Transverse colon (tissue), 4 donors: ENCODE data around the gene AMER2. TPM values are rescaled to one million over a fixed set of nuclear protein-coding genes. Genes with fewer than 3 reads are reported as not detected.

Experiments used
- DNase-seq: peaks from one replicate; pipeline ENCODE4 v3.0.0-alpha.2; 2019
- H3K27ac ChIP-seq, 4 donors: fragments of 200-600 bp; sonication (generic); 2 replicates each; pipeline ENCODE4 v1.5.1; 2016 to 2018; ENCODE audit warnings: inconsistent platforms in 4 of 4
- H3K27me3 ChIP-seq: fragments of 200-600 bp; sonication (generic); 2 replicates; pipeline ENCODE4 v1.5.1; 2017; ENCODE audit warnings: inconsistent platforms
- H3K36me3 ChIP-seq, 4 donors: fragments of 200-600 bp; sonication (generic); 2 replicates each; pipeline ENCODE4 v1.5.1; 2017 to 2019; ENCODE audit warnings: inconsistent platforms in 4 of 4
- H3K4me1 ChIP-seq, 4 donors: fragments of 200-600 bp; sonication (generic); 2 replicates each; pipeline ENCODE4 v1.5.1; 2017 to 2020; ENCODE audit warnings: inconsistent platforms in 4 of 4
- H3K4me3 ChIP-seq, 4 donors: fragments of 200-600 bp; sonication (generic); 1 replicate in 1 of 4; 2 replicates in 3 of 4; pipeline versions ENCODE4 v1.5.1 to v1.6.1; 2017 to 2019; ENCODE audit warnings: inconsistent platforms in 4 of 4
- H3K9me3 ChIP-seq, 2 donors: fragments of 200-600 bp; sonication (generic); 2 replicates each; pipeline ENCODE4 v1.5.1; 2017 to 2019; ENCODE audit warnings: inconsistent platforms in 2 of 2
- CTCF ChIP-seq, 5 experiments: fragments of 200-600 bp in 3 of 5; fragments of 450-650 bp in 2 of 5; sonication (generic) in 3 of 5; IDR thresholded peaks; 1 replicate in 2 of 5; 2 replicates in 3 of 5; pipeline ENCODE4 v1.5.1; 2016 to 2017; ENCODE audit warnings: antibody characterized with exemption in 5 of 5, inconsistent platforms in 3 of 5, mild to moderate bottlenecking in 2 of 5, moderate library complexity in 1 of 5
- EP300 ChIP-seq: sonication (generic); formaldehyde crosslinking; IDR thresholded peaks from one replicate; pipeline ENCODE4 v1.6.1; 2017; ENCODE audit warnings: antibody characterized with exemption, low read depth
- POLR2A ChIP-seq: fragments of 450-650 bp; IDR thresholded peaks from one replicate; pipeline ENCODE4 v1.6.1; 2016; ENCODE audit warnings: antibody characterized with exemption, mild to moderate bottlenecking, moderate library complexity
- POLR2AphosphoS5 ChIP-seq, 3 donors: sonication (generic); formaldehyde crosslinking; IDR thresholded peaks; one replicate each; pipeline ENCODE4 v1.6.1; 2016; ENCODE audit warnings: antibody characterized with exemption in 3 of 3
- WGBS, 2 donors: methylation state at CpG; one replicate each; pipeline ENCODE4 v1.1.5; 2018; ENCODE audit warnings: low coverage in 1 of 2; 5-methylcytosine and 5-hydroxymethylcytosine counted together
- in situ Hi-C, 4 donors: fragments of 200-750 bp; cut with MboI; loops; one replicate each; pipeline versions ENCODE4 v1.15.0 to v1.15.1; 2017; ENCODE audit warnings: low sequenced_read_pairs in 3 of 4, low pct_ligation_motif_present in 1 of 4, low pct_unique_long_range_greater_than_20kb in 1 of 4
- intact Hi-C: fragments of 100-400 bp; cut with DNase I; formaldehyde crosslinking; loops from one replicate; pipeline ENCODE4 v1.15.1; 2023; ENCODE audit warnings: low total_unique reads
- total RNA-seq, 4 donors: library from RNA; depleted of rRNA; stranded (reverse); fragments of >200 nt; gene quantifications; one replicate each; pipeline ENCODE4 v1.1.0, GENCODE V29; 2016

The AMER2 gene
- total RNA-seq, 4 donors from 2014 or later: 0.14 to 0.16 TPM; not detected in 2

- Histone ChIP-seq H3K4me3 (no peak overlapping the region), H3K27ac (no peak overlapping the region), H3K27me3 (peaks cover 32% of the 10 kb centered on the region), H3K4me1 (no peaks in the 10 kb centered on the region), H3K36me3 (no peaks in the 10 kb centered on the region), H3K9me3 (no peaks in the 10 kb centered on the region)
- intact Hi-C loops (no loop called here), in situ Hi-C loops (no loop called here)
- TF ChIP-seq POLR2A (no peak), EP300 (no peak), CTCF (IDR thresholded peaks at IDR 0.05) (no peak), POLR2AphosphoS5 (IDR thresholded peaks at IDR 0.05) (no peak)
- no peak for DNase-seq
- WGBS, 2 donors: 43% methylated on average over 3 of the region's 3 CpGs; no CpG with 5 or more reads in 1 of the 2 donors
Observed at GRCh38 chr13:25180775-25181537, 8.9 kb upstream of the AMER2 start.

GRCh38 chr13:25179832-25180774, 8.0 kb upstream of the AMER2 start:
- intact Hi-C loops (no loop called here), in situ Hi-C loops (no loop called here)
- DNase-seq: no peak
- Histone ChIP-seq H3K36me3 (no peaks in the 10 kb centered on the region), H3K4me1 (no peaks in the 10 kb centered on the region), H3K27me3 (peaks cover 40% of the 10 kb centered on the region), H3K4me3 (no peak overlapping the region), H3K27ac (no peak overlapping the region), H3K9me3 (no peaks in the 10 kb centered on the region)
- 57 to 58% methylated on average over 9 to 18 of the region's 18 CpGs for WGBS, 2 donors
- TF ChIP-seq CTCF (IDR thresholded peaks at IDR 0.05) (no peak), EP300 (no peak), POLR2A (no peak), POLR2AphosphoS5 (IDR thresholded peaks at IDR 0.05) (no peak)

GRCh38 chr13:25179011-25179410, 6.9 kb upstream of the AMER2 start:
- in situ Hi-C loops: no loop called here
- Histone ChIP-seq H3K4me3 (no peak overlapping the region), H3K36me3 (no peaks in the 10 kb centered on the region), H3K9me3 (no peaks in the 10 kb centered on the region), H3K27ac (no peak overlapping the region), H3K4me1 (no peaks in the 10 kb centered on the region), H3K27me3 (peaks cover 43% of the 10 kb centered on the region)
- intact Hi-C loops: no loop called here
- no peak for TF ChIP-seq CTCF (IDR thresholded peaks at IDR 0.05)
- no peak for TF ChIP-seq EP300
- TF ChIP-seq POLR2AphosphoS5 (IDR thresholded peaks at IDR 0.05): no peak
- no peak for TF ChIP-seq POLR2A
- DNase-seq: no peak
- WGBS, 2 donors: 58 to 75% methylated on average over 2 to 3 of the region's 3 CpGs

GRCh38 chr13:25178070-25178469, 6.0 kb upstream of the AMER2 start:
- in situ Hi-C loops (no loop called here), intact Hi-C loops (no loop called here)
- Histone ChIP-seq H3K9me3 (no peaks in the 10 kb centered on the region), H3K4me3 (no peak overlapping the region), H3K36me3 (no peaks in the 10 kb centered on the region), H3K27me3 (peaks cover 53% of the 10 kb centered on the region), H3K4me1 (no peaks in the 10 kb centered on the region), H3K27ac (no peak overlapping the region)
- 64% methylated on average over 3 of the region's 3 CpGs; no CpG with 5 or more reads in 1 of the 2 donors for WGBS, 2 donors
- DNase-seq: no peak
- TF ChIP-seq POLR2A (no peak), POLR2AphosphoS5 (IDR thresholded peaks at IDR 0.05) (no peak), CTCF (IDR thresholded peaks at IDR 0.05) (no peak), EP300 (no peak)
